ENCODE results near the gene MRPS10. TPM values are rescaled to one million over a fixed set of nuclear protein-coding genes. Genes with fewer than 3 reads are reported as not detected.
A peak's percentile ranks its signal among the peaks of the same experiment; 100 is the strongest.
"Not testable (repeated sequence)": the region's sequence is repeated elsewhere in the genome, so short reads cannot be mapped to it uniquely, and the experiment has no call there.

MRPS10 gene
- total RNA-seq, 1 donor from 2014 or later = 39.6 TPM

- intact Hi-C loops (cut with micrococcal nuclease) = no loop called here
- Mint-ChIP-seq H3K27me3 (ENCODE audit: low read depth) (no peaks in the 10 kb centered on the region), H3K36me3 (ENCODE audit: low read depth) (peaks cover 14% of the 10 kb centered on the region), H3K9me3 (no peaks in the 10 kb centered on the region), H3K4me1 (ENCODE audit: low read depth) (no peaks in the 10 kb centered on the region), H3K27ac (no peak overlapping the region), H3K4me3 (ENCODE audit: low read depth) (no peak overlapping the region)
- DNase-seq (ENCODE audit: low spot score) = no peak
These were observed 19.9 kb downstream of the MRPS10 start for GRCh38 chr6:42197555-42198362.

- peaks cover 7% of the 10 kb centered on the region for H3K36me3 Mint-ChIP-seq (ENCODE audit: low read depth)
- H3K4me1 Mint-ChIP-seq (ENCODE audit: low read depth) = no peaks in the 10 kb centered on the region
- H3K4me3 Mint-ChIP-seq (ENCODE audit: low read depth) = no peak overlapping the region
- intact Hi-C loops (cut with micrococcal nuclease) = no loop called here
- no peaks in the 10 kb centered on the region for H3K9me3 Mint-ChIP-seq
- H3K27me3 Mint-ChIP-seq (ENCODE audit: low read depth) = no peaks in the 10 kb centered on the region
- DNase-seq (ENCODE audit: low spot score) = no peak
- no peak overlapping the region for H3K27ac Mint-ChIP-seq
These were observed 22.2 kb downstream of the MRPS10 start for GRCh38 chr6:42195415-42195814.

- H3K4me1 Mint-ChIP-seq (ENCODE audit: low read depth) = no peaks in the 10 kb centered on the region
- intact Hi-C loops (cut with micrococcal nuclease) = no loop called here
- H3K4me3 Mint-ChIP-seq (ENCODE audit: low read depth) = no peak overlapping the region
- DNase-seq (ENCODE audit: low spot score) = no peak
- H3K9me3 Mint-ChIP-seq = no peaks in the 10 kb centered on the region
- H3K27me3 Mint-ChIP-seq (ENCODE audit: low read depth) = no peaks in the 10 kb centered on the region
- no peaks in the 10 kb centered on the region for H3K36me3 Mint-ChIP-seq (ENCODE audit: low read depth)
- H3K27ac Mint-ChIP-seq = no peak overlapping the region
These were observed 23.6 kb downstream of the MRPS10 start for GRCh38 chr6:42194056-42194455.

GRCh38 chr6:42193491-42193894 lies 24.2 kb downstream of the MRPS10 start:
- H3K4me1 Mint-ChIP-seq (ENCODE audit: low read depth) = no peaks in the 10 kb centered on the region
- intact Hi-C loops (cut with micrococcal nuclease) = no loop called here
- H3K27me3 Mint-ChIP-seq (ENCODE audit: low read depth) = no peaks in the 10 kb centered on the region
- DNase-seq (ENCODE audit: low spot score) = no peak
- H3K36me3 Mint-ChIP-seq (ENCODE audit: low read depth) = no peaks in the 10 kb centered on the region
- no peaks in the 10 kb centered on the region for H3K9me3 Mint-ChIP-seq
- no peak overlapping the region for H3K4me3 Mint-ChIP-seq (ENCODE audit: low read depth)
- no peak overlapping the region for H3K27ac Mint-ChIP-seq

- H3K36me3 Mint-ChIP-seq (ENCODE audit: low read depth); H3K27me3 Mint-ChIP-seq (ENCODE audit: low read depth); H3K27ac Mint-ChIP-seq; intact Hi-C loops (cut with micrococcal nuclease); H3K4me1 Mint-ChIP-seq (ENCODE audit: low read depth); H3K9me3 Mint-ChIP-seq; DNase-seq (ENCODE audit: low spot score); H3K4me3 Mint-ChIP-seq (ENCODE audit: low read depth): not testable (repeated sequence)
These were observed 25.3 kb downstream of the MRPS10 start for GRCh38 chr6:42192385-42192784.

GRCh38 chr6:42190554-42191183 lies 27.0 kb downstream of the MRPS10 start:
- intact Hi-C loops (cut with micrococcal nuclease) = no loop called here

GRCh38 chr6:42188406-42188805 lies 29.3 kb downstream of the MRPS10 start:
- Mint-ChIP-seq H3K4me1 (ENCODE audit: low read depth) (no peaks in the 10 kb centered on the region), H3K9me3 (no peaks in the 10 kb centered on the region), H3K36me3 (ENCODE audit: low read depth) (no peaks in the 10 kb centered on the region), H3K4me3 (ENCODE audit: low read depth) (no peak overlapping the region), H3K27me3 (ENCODE audit: low read depth) (no peaks in the 10 kb centered on the region), H3K27ac (no peak overlapping the region)
- intact Hi-C loops (cut with micrococcal nuclease) = no loop called here
- DNase-seq (ENCODE audit: low spot score) = no peak

More at GRCh38 chr6:42190554-42191183, 27.0 kb downstream of the MRPS10 start:
- H3K27ac Mint-ChIP-seq = peak overlapping the region; percentile 4
- H3K9me3 Mint-ChIP-seq = no peaks in the 10 kb centered on the region
- no peak overlapping the region for H3K4me3 Mint-ChIP-seq (ENCODE audit: low read depth)
- no peaks in the 10 kb centered on the region for H3K36me3 Mint-ChIP-seq (ENCODE audit: low read depth)
- no peaks in the 10 kb centered on the region for H3K27me3 Mint-ChIP-seq (ENCODE audit: low read depth)
- H3K4me1 Mint-ChIP-seq (ENCODE audit: low read depth) = no peaks in the 10 kb centered on the region
- no peak for DNase-seq (ENCODE audit: low spot score)

GRCh38 chr6:42185597-42185996 lies 32.1 kb downstream of the MRPS10 start:
- Mint-ChIP-seq H3K36me3 (ENCODE audit: low read depth) (no peaks in the 10 kb centered on the region), H3K4me1 (ENCODE audit: low read depth) (no peaks in the 10 kb centered on the region), H3K27me3 (ENCODE audit: low read depth) (no peaks in the 10 kb centered on the region), H3K9me3 (no peaks in the 10 kb centered on the region), H3K4me3 (ENCODE audit: low read depth) (no peak overlapping the region), H3K27ac (no peak overlapping the region)
- intact Hi-C loops (cut with micrococcal nuclease) = no loop called here
- no peak for DNase-seq (ENCODE audit: low spot score)

GRCh38 chr6:42184475-42184874 lies 33.2 kb downstream of the MRPS10 start:
- H3K27me3 Mint-ChIP-seq (ENCODE audit: low read depth) = no peaks in the 10 kb centered on the region
- no peak for DNase-seq (ENCODE audit: low spot score)
- no peaks in the 10 kb centered on the region for H3K9me3 Mint-ChIP-seq
- H3K4me3 Mint-ChIP-seq (ENCODE audit: low read depth) = no peak overlapping the region
- H3K36me3 Mint-ChIP-seq (ENCODE audit: low read depth) = no peaks in the 10 kb centered on the region
- H3K27ac Mint-ChIP-seq = no peak overlapping the region
- H3K4me1 Mint-ChIP-seq (ENCODE audit: low read depth) = peaks cover 7% of the 10 kb centered on the region
- intact Hi-C loops (cut with micrococcal nuclease) = no loop called here

- no peak overlapping the region for H3K4me3 Mint-ChIP-seq (ENCODE audit: low read depth)
- H3K27ac Mint-ChIP-seq = no peak overlapping the region
- no peaks in the 10 kb centered on the region for H3K9me3 Mint-ChIP-seq
- intact Hi-C loops (cut with micrococcal nuclease) = no loop called here
- DNase-seq (ENCODE audit: low spot score) = no peak
- no peaks in the 10 kb centered on the region for H3K27me3 Mint-ChIP-seq (ENCODE audit: low read depth)
- peaks cover 10% of the 10 kb centered on the region for H3K4me1 Mint-ChIP-seq (ENCODE audit: low read depth)
- H3K36me3 Mint-ChIP-seq (ENCODE audit: low read depth) = no peaks in the 10 kb centered on the region
These were observed 35.6 kb downstream of the MRPS10 start for GRCh38 chr6:42182101-42182500.

GRCh38 chr6:42179945-42180313 lies 37.7 kb downstream of the MRPS10 start:
- intact Hi-C loops (cut with micrococcal nuclease) = no loop called here
- peak overlapping the region; percentile 38 for H3K27ac Mint-ChIP-seq

GRCh38 chr6:42179261-42179944 lies 38.3 kb downstream of the MRPS10 start:
- H3K4me1 Mint-ChIP-seq (ENCODE audit: low read depth) = peaks cover 10% of the 10 kb centered on the region
- H3K36me3 Mint-ChIP-seq (ENCODE audit: low read depth) = no peaks in the 10 kb centered on the region
- H3K9me3 Mint-ChIP-seq = no peaks in the 10 kb centered on the region
- intact Hi-C loops (cut with micrococcal nuclease) = no loop called here
- H3K27me3 Mint-ChIP-seq (ENCODE audit: low read depth) = no peaks in the 10 kb centered on the region
- peak overlapping the region; percentile 38 for H3K27ac Mint-ChIP-seq
- H3K4me3 Mint-ChIP-seq (ENCODE audit: low read depth) = no peak overlapping the region
- DNase-seq (ENCODE audit: low spot score) = no peak

More at GRCh38 chr6:42179945-42180313, 37.7 kb downstream of the MRPS10 start:
- peaks cover 10% of the 10 kb centered on the region for H3K4me1 Mint-ChIP-seq (ENCODE audit: low read depth)
- H3K9me3 Mint-ChIP-seq = no peaks in the 10 kb centered on the region
- no peaks in the 10 kb centered on the region for H3K27me3 Mint-ChIP-seq (ENCODE audit: low read depth)
- H3K36me3 Mint-ChIP-seq (ENCODE audit: low read depth) = no peaks in the 10 kb centered on the region
- DNase-seq (ENCODE audit: low spot score) = no peak
- no peak overlapping the region for H3K4me3 Mint-ChIP-seq (ENCODE audit: low read depth)

Measured in activated T-helper 2 cell treated with anti-CD3 and anti-CD28 coated beads, Interferon-gamma antibody, Interleukin-2, Interleukin-4, amounts not matched to agents 10 μg/mL and 5 μg/mL and 100 μg/mL, durations not matched to agents 14 hours and 24 hours and 36 hours (primary cell).